ENCODE results near the gene APOBEC3B. TPM values are rescaled to one million over a fixed set of nuclear protein-coding genes. Genes with fewer than 3 reads are reported as not detected.
"Not testable (repeated sequence)": the region's sequence is repeated elsewhere in the genome, so short reads cannot be mapped to it uniquely, and the experiment has no call there.

The APOBEC3B gene
- polyA plus RNA-seq, 1 of the 3 experiments (the other 2 are of a cell fraction) = not detected

GRCh38 chr22:38959590-38959989, 22.6 kb upstream of the APOBEC3B start:
- no peak for DNase-seq
- no peaks in the 10 kb centered on the region for H3F3A ChIP-seq (replicated peaks; ENCODE audit: insufficient read depth)
- no peaks in the 10 kb centered on the region for H4K20me1 ChIP-seq (ENCODE audit: insufficient read depth)
- H3K9me3 ChIP-seq = no peaks in the 10 kb centered on the region
- H3K79me2 ChIP-seq (ENCODE audit: insufficient read depth) = no peaks in the 10 kb centered on the region
- no peak overlapping the region for H3K27ac ChIP-seq (ENCODE audit: low read depth in 2 of 2, low read length in 1 of 2)
- no peak overlapping the region for H2AFZ ChIP-seq (ENCODE audit: low read depth)
- no peaks in the 10 kb centered on the region for H3K36me3 ChIP-seq (replicated peaks in 1 of 2; ENCODE audit: control insufficient read depth in 1 of 2, insufficient read depth in 2 of 2, low read length in 1 of 2)
- ChIA-PET CTCF (no interaction called here), POLR2A (no interaction called here)
- H3K9me2 ChIP-seq = no peaks in the 10 kb centered on the region
- no peaks in the 10 kb centered on the region for H3K27me3 ChIP-seq (ENCODE audit: insufficient read depth)
- H3K4me3 ChIP-seq (ENCODE audit: low read depth in 2 of 2, low read length in 1 of 2) = no peak overlapping the region
- H3K4me1 ChIP-seq (ENCODE audit: control insufficient read depth in 1 of 2, insufficient read depth in 2 of 2, low read depth in 1 of 2, low read length in 1 of 2) = no peaks in the 10 kb centered on the region
- 65% methylated on average over 8 of the region's 8 CpGs for WGBS (ENCODE audit: low lambda C conversion rate)
- no peak overlapping the region for H3K9ac ChIP-seq
- TF ChIP-seq YY1 (IDR thresholded peaks at IDR 0.05; ENCODE audit: low read depth) (no peak), RFX5 (IDR thresholded peaks at IDR 0.05; ENCODE audit: low read length) (no peak), FOSL2 (IDR thresholded peaks at IDR 0.05; ENCODE audit: borderline replicate concordance, low read depth) (no peak), FOXJ3 (CRISPR knock-in tag; IDR thresholded peaks at IDR 0.05) (no peak), ZBTB33 (IDR thresholded peaks at IDR 0.05; ENCODE audit: borderline replicate concordance, low read depth) (no peak), RAD21 (IDR thresholded peaks at IDR 0.05; ENCODE audit: low read length) (no peak), JUND (IDR thresholded peaks at IDR 0.05) (no peak), REST (IDR thresholded peaks at IDR 0.05; ENCODE audit: low read depth, low read length) (no peak), POLR2AphosphoS5 (IDR thresholded peaks at IDR 0.05; ENCODE audit: low read depth, low read length) (no peak), SIN3A (IDR thresholded peaks at IDR 0.05; ENCODE audit: borderline replicate concordance, low read depth, low read length) (no peak)
- H3K4me2 ChIP-seq = no peak overlapping the region

GRCh38 chr22:38960673-38961072, 21.5 kb upstream of the APOBEC3B start:
- H3K9me2 ChIP-seq; H3K36me3 ChIP-seq (replicated peaks in 1 of 2; ENCODE audit: control insufficient read depth in 1 of 2, insufficient read depth in 2 of 2, low read length in 1 of 2); H3K27ac ChIP-seq (ENCODE audit: low read depth in 2 of 2, low read length in 1 of 2); DNase-seq; H3K4me3 ChIP-seq (ENCODE audit: low read depth in 2 of 2, low read length in 1 of 2); H3F3A ChIP-seq (replicated peaks; ENCODE audit: insufficient read depth); H3K79me2 ChIP-seq (ENCODE audit: insufficient read depth); H2AFZ ChIP-seq (ENCODE audit: low read depth); POLR2A ChIA-PET; H3K9ac ChIP-seq; CTCF ChIA-PET; H3K9me3 ChIP-seq; H3K4me1 ChIP-seq (ENCODE audit: control insufficient read depth in 1 of 2, insufficient read depth in 2 of 2, low read depth in 1 of 2, low read length in 1 of 2); H3K4me2 ChIP-seq; H4K20me1 ChIP-seq (ENCODE audit: insufficient read depth); H3K27me3 ChIP-seq (ENCODE audit: insufficient read depth): not testable (repeated sequence)
- 89% methylated on average over 1 of the region's 4 CpGs for WGBS (ENCODE audit: low lambda C conversion rate)

- H3K4me3 ChIP-seq (ENCODE audit: low read depth in 2 of 2, low read length in 1 of 2); H3K4me2 ChIP-seq; H3K9me3 ChIP-seq; POLR2A ChIA-PET; H3K27ac ChIP-seq (ENCODE audit: low read depth in 2 of 2, low read length in 1 of 2); H3K79me2 ChIP-seq (ENCODE audit: insufficient read depth); H3K9ac ChIP-seq; H3K9me2 ChIP-seq; CTCF ChIA-PET; H3K36me3 ChIP-seq (replicated peaks in 1 of 2; ENCODE audit: control insufficient read depth in 1 of 2, insufficient read depth in 2 of 2, low read length in 1 of 2); H2AFZ ChIP-seq (ENCODE audit: low read depth); H3F3A ChIP-seq (replicated peaks; ENCODE audit: insufficient read depth); H3K27me3 ChIP-seq (ENCODE audit: insufficient read depth); DNase-seq; H4K20me1 ChIP-seq (ENCODE audit: insufficient read depth); H3K4me1 ChIP-seq (ENCODE audit: control insufficient read depth in 1 of 2, insufficient read depth in 2 of 2, low read depth in 1 of 2, low read length in 1 of 2): not testable (repeated sequence)
- WGBS (ENCODE audit: low lambda C conversion rate) = no CpG with 5 or more reads among the region's 11 CpGs
These were observed 18.8 kb upstream of the APOBEC3B start for GRCh38 chr22:38963291-38963738.
